Astrocyte (in vitro differentiated cells and primary cell): Measurements from ENCODE around the gene NYNRIN.

Experiments used
- CTCF ChIP-seq: IDR thresholded peaks from 2 replicates; pipeline ENCODE4 v1.5.1; 2011; ENCODE audit warnings: low read depth, mild to moderate bottlenecking, inconsistent platforms, low read length, moderate library complexity; ENCODE audit not compliant: insufficient read depth
- EZH2 ChIP-seq: IDR thresholded peaks from 2 replicates; pipeline ENCODE4 v1.6.1; 2012; ENCODE audit warnings: mild to moderate bottlenecking, low read length, inconsistent platforms; ENCODE audit not compliant: insufficient read depth

- TF ChIP-seq CTCF (no peak), EZH2 (no peak)
Observed at GRCh38 chr14:24379907-24380730, 18.7 kb upstream of the NYNRIN start.
